ENCODE data around the gene LGALS3. TPM values are rescaled to one million over a fixed set of nuclear protein-coding genes. Genes with fewer than 3 reads are reported as not detected.

Gene LGALS3
- total RNA-seq, 4 donors from 2014 or later: 246 to 526 (median 339) TPM

- H3K36me3 ChIP-seq: no peaks in the 10 kb centered on the region
- no peaks in the 10 kb centered on the region for H3K27me3 ChIP-seq
- H3K27ac ChIP-seq: no peak overlapping the region
- no peak overlapping the region for H3K4me3 ChIP-seq
- TF ChIP-seq POLR2A (IDR thresholded peaks at IDR 0.05) (no peak), EP300 (IDR thresholded peaks at IDR 0.05) (no peak), CTCF (IDR thresholded peaks at IDR 0.05) (no peak)
- no peak for DNase-seq (ENCODE audit: low spot score in 2 of 2)
- H3K4me1 ChIP-seq: peaks cover 0 to 16% (median 0%) of the 10 kb centered on the region in 4 donors
- H3K9me3 ChIP-seq: no peaks in the 10 kb centered on the region
Observed at GRCh38 chr14:55088356-55088755, 40.7 kb upstream of the LGALS3 start.

GRCh38 chr14:55092341-55092740, 36.7 kb upstream of the LGALS3 start:
- TF ChIP-seq CTCF (IDR thresholded peaks at IDR 0.05) (no peak), POLR2A (IDR thresholded peaks at IDR 0.05) (no peak), EP300 (IDR thresholded peaks at IDR 0.05) (no peak)
- H3K4me1 ChIP-seq: peaks cover 0 to 21% (median under 1%) of the 10 kb centered on the region in 4 donors
- WGBS, 2 donors: 42 to 70% methylated on average over 4 of the region's 4 CpGs
- H3K36me3 ChIP-seq: no peaks in the 10 kb centered on the region
- no peaks in the 10 kb centered on the region for H3K9me3 ChIP-seq
- DNase-seq (ENCODE audit: low spot score in 2 of 2): no peak
- H3K27ac ChIP-seq: no peak overlapping the region
- no peaks in the 10 kb centered on the region for H3K27me3 ChIP-seq
- H3K4me3 ChIP-seq: no peak overlapping the region

- TF ChIP-seq CTCF (IDR thresholded peaks at IDR 0.05) (no peak), POLR2A (IDR thresholded peaks at IDR 0.05) (no peak), EP300 (IDR thresholded peaks at IDR 0.05) (no peak)
- Histone ChIP-seq H3K27ac (no peak overlapping the region), H3K9me3 (no peaks in the 10 kb centered on the region), H3K4me1 (peaks cover 0 to 38% (median 15%) of the 10 kb centered on the region in 4 donors), H3K4me3 (no peak overlapping the region), H3K36me3 (no peaks in the 10 kb centered on the region), H3K27me3 (no peaks in the 10 kb centered on the region)
- WGBS, 2 donors: 76 to 87% methylated on average over 9 of the region's 9 CpGs
- no peak for DNase-seq (ENCODE audit: low spot score in 2 of 2)
Observed at GRCh38 chr14:55094292-55095157, 34.5 kb upstream of the LGALS3 start.

- H3K9me3 ChIP-seq: no peaks in the 10 kb centered on the region
- no peak overlapping the region for H3K4me3 ChIP-seq
- TF ChIP-seq POLR2A (IDR thresholded peaks at IDR 0.05) (no peak), EP300 (IDR thresholded peaks at IDR 0.05) (peak in 1 of 2 donors; percentile 60)
- H3K27me3 ChIP-seq: no peaks in the 10 kb centered on the region
- H3K27ac ChIP-seq: peak overlapping the region in 3 of 4 donors; percentile 62 to 99 (median 96)
- WGBS, 2 donors: 35 to 38% methylated on average over 5 of the region's 5 CpGs
- DNase-seq (ENCODE audit: low spot score in 2 of 2): peak in 1 of 2 donors; percentile 72
- no peaks in the 10 kb centered on the region for H3K36me3 ChIP-seq
- H3K4me1 ChIP-seq: peaks cover 0 to 60% (median 34%) of the 10 kb centered on the region in 4 donors
Observed at GRCh38 chr14:55097881-55098560, 31.0 kb upstream of the LGALS3 start.

GRCh38 chr14:55098561-55098898, 30.5 kb upstream of the LGALS3 start:
- TF ChIP-seq CTCF (IDR thresholded peaks at IDR 0.05) (no peak), EP300 (IDR thresholded peaks at IDR 0.05) (no peak), POLR2A (IDR thresholded peaks at IDR 0.05) (no peak)

More at GRCh38 chr14:55098561-55098898, 30.5 kb upstream of the LGALS3 start:
- Histone ChIP-seq H3K27me3 (no peaks in the 10 kb centered on the region), H3K36me3 (no peaks in the 10 kb centered on the region), H3K4me1 (peaks cover 0 to 66% (median 39%) of the 10 kb centered on the region in 4 donors), H3K4me3 (no peak overlapping the region), H3K9me3 (no peaks in the 10 kb centered on the region), H3K27ac (peak overlapping the region in 3 of 4 donors; percentile 62 to 99 (median 96))
- no peak for DNase-seq (ENCODE audit: low spot score in 2 of 2)
- WGBS, 2 donors: 81 to 86% methylated on average over 1 of the region's 1 CpG
